Measurements from ENCODE around the gene UGT1A8. TPM values are rescaled to one million over a fixed set of nuclear protein-coding genes. Genes with fewer than 3 reads are reported as not detected.
"Not testable (repeated sequence)": the region's sequence is repeated elsewhere in the genome, so short reads cannot be mapped to it uniquely, and the experiment has no call there.

The UGT1A8 gene
- total RNA-seq (2014; rRNA removed; shearing (Covaris generic)), result 0.22 TPM in 1 of 2 replicates, not detected in the other

- not testable (repeated sequence) for DNase-seq; H3K4me3 ChIP-seq (ENCODE audit: insufficient read depth, low read depth, low read length); H3K36me3 ChIP-seq (replicated peaks; ENCODE audit: control insufficient read depth, insufficient read depth, low read length); H3K27me3 ChIP-seq (ENCODE audit: control insufficient read depth, insufficient read depth, low read length)
Measured at GRCh38 chr2:233617476-233617875, at the start of gene UGT1A8. Gene UGT1A8, plus strand, starts transcription at chr2:233617633. Its CDS starts 75 bp downstream, at chr2:233617708.

GRCh38 chr2:233571001-233571400, 46.4 kb upstream of the UGT1A8 start:
- Histone ChIP-seq H3K36me3 (replicated peaks; ENCODE audit: control insufficient read depth, insufficient read depth, low read length) (no peaks in the 10 kb centered on the region), H3K4me3 (ENCODE audit: insufficient read depth, low read depth, low read length) (no peak overlapping the region), H3K27me3 (ENCODE audit: control insufficient read depth, insufficient read depth, low read length) (no peaks in the 10 kb centered on the region)
- DNase-seq, result no peak

GRCh38 chr2:233571462-233571861, 46.0 kb upstream of the UGT1A8 start:
- H3K36me3 ChIP-seq (replicated peaks; ENCODE audit: control insufficient read depth, insufficient read depth, low read length), result no peaks in the 10 kb centered on the region
- H3K4me3 ChIP-seq (ENCODE audit: insufficient read depth, low read depth, low read length), result no peak overlapping the region
- H3K27me3 ChIP-seq (ENCODE audit: control insufficient read depth, insufficient read depth, low read length), result no peaks in the 10 kb centered on the region
- no peak for DNase-seq

GRCh38 chr2:233572468-233572867, 45.0 kb upstream of the UGT1A8 start:
- no peaks in the 10 kb centered on the region for H3K36me3 ChIP-seq (replicated peaks; ENCODE audit: control insufficient read depth, insufficient read depth, low read length)
- no peaks in the 10 kb centered on the region for H3K27me3 ChIP-seq (ENCODE audit: control insufficient read depth, insufficient read depth, low read length)
- no peak overlapping the region for H3K4me3 ChIP-seq (ENCODE audit: insufficient read depth, low read depth, low read length)
- DNase-seq, result no peak

- H3K4me3 ChIP-seq (ENCODE audit: insufficient read depth, low read depth, low read length); DNase-seq; H3K27me3 ChIP-seq (ENCODE audit: control insufficient read depth, insufficient read depth, low read length); H3K36me3 ChIP-seq (replicated peaks; ENCODE audit: control insufficient read depth, insufficient read depth, low read length): not testable (repeated sequence)
Measured at GRCh38 chr2:233577341-233577740, 40.1 kb upstream of the UGT1A8 start.

GRCh38 chr2:233583217-233583965, 34.0 kb upstream of the UGT1A8 start:
- not testable (repeated sequence) for DNase-seq; H3K27me3 ChIP-seq (ENCODE audit: control insufficient read depth, insufficient read depth, low read length); H3K36me3 ChIP-seq (replicated peaks; ENCODE audit: control insufficient read depth, insufficient read depth, low read length)
- peak overlapping the region; percentile 14; the same call in 1 of the 2 replicates for H3K4me3 ChIP-seq (ENCODE audit: insufficient read depth, low read depth, low read length)

GRCh38 chr2:233584210-233584609, 33.2 kb upstream of the UGT1A8 start:
- no peaks in the 10 kb centered on the region for H3K27me3 ChIP-seq (ENCODE audit: control insufficient read depth, insufficient read depth, low read length)
- H3K4me3 ChIP-seq (ENCODE audit: insufficient read depth, low read depth, low read length), result no peak overlapping the region
- H3K36me3 ChIP-seq (replicated peaks; ENCODE audit: control insufficient read depth, insufficient read depth, low read length), result no peaks in the 10 kb centered on the region
- no peak for DNase-seq

- no peak overlapping the region for H3K4me3 ChIP-seq (ENCODE audit: insufficient read depth, low read depth, low read length)
- no peak for DNase-seq
- H3K27me3 ChIP-seq (ENCODE audit: control insufficient read depth, insufficient read depth, low read length), result no peaks in the 10 kb centered on the region
- no peaks in the 10 kb centered on the region for H3K36me3 ChIP-seq (replicated peaks; ENCODE audit: control insufficient read depth, insufficient read depth, low read length)
Measured at GRCh38 chr2:233588400-233588799, 29.0 kb upstream of the UGT1A8 start.

- H3K36me3 ChIP-seq (replicated peaks; ENCODE audit: control insufficient read depth, insufficient read depth, low read length); DNase-seq; H3K27me3 ChIP-seq (ENCODE audit: control insufficient read depth, insufficient read depth, low read length); H3K4me3 ChIP-seq (ENCODE audit: insufficient read depth, low read depth, low read length): not testable (repeated sequence)
Measured at GRCh38 chr2:233592706-233593105, 24.7 kb upstream of the UGT1A8 start.

GRCh38 chr2:233593201-233593600, 24.2 kb upstream of the UGT1A8 start:
- no peak for DNase-seq
- Histone ChIP-seq H3K4me3 (ENCODE audit: insufficient read depth, low read depth, low read length) (no peak overlapping the region), H3K36me3 (replicated peaks; ENCODE audit: control insufficient read depth, insufficient read depth, low read length) (no peaks in the 10 kb centered on the region), H3K27me3 (ENCODE audit: control insufficient read depth, insufficient read depth, low read length) (no peaks in the 10 kb centered on the region)

- Histone ChIP-seq H3K27me3 (ENCODE audit: control insufficient read depth, insufficient read depth, low read length) (no peaks in the 10 kb centered on the region), H3K36me3 (replicated peaks; ENCODE audit: control insufficient read depth, insufficient read depth, low read length) (no peaks in the 10 kb centered on the region), H3K4me3 (ENCODE audit: insufficient read depth, low read depth, low read length) (no peak overlapping the region)
- no peak for DNase-seq
Measured at GRCh38 chr2:233597522-233597921, 19.9 kb upstream of the UGT1A8 start.

GRCh38 chr2:233598952-233599351, 18.5 kb upstream of the UGT1A8 start:
- H3K36me3 ChIP-seq (replicated peaks; ENCODE audit: control insufficient read depth, insufficient read depth, low read length), result no peaks in the 10 kb centered on the region
- no peak for DNase-seq
- H3K27me3 ChIP-seq (ENCODE audit: control insufficient read depth, insufficient read depth, low read length), result no peaks in the 10 kb centered on the region
- H3K4me3 ChIP-seq (ENCODE audit: insufficient read depth, low read depth, low read length), result no peak overlapping the region

GRCh38 chr2:233600386-233600785, 17.0 kb upstream of the UGT1A8 start:
- no peak for DNase-seq

GRCh38 chr2:233602076-233602475, 15.4 kb upstream of the UGT1A8 start:
- Histone ChIP-seq H3K36me3 (replicated peaks; ENCODE audit: control insufficient read depth, insufficient read depth, low read length) (no peaks in the 10 kb centered on the region), H3K4me3 (ENCODE audit: insufficient read depth, low read depth, low read length) (no peak overlapping the region), H3K27me3 (ENCODE audit: control insufficient read depth, insufficient read depth, low read length) (no peaks in the 10 kb centered on the region)
- no peak for DNase-seq

More at GRCh38 chr2:233600386-233600785, 17.0 kb upstream of the UGT1A8 start:
- Histone ChIP-seq H3K36me3 (replicated peaks; ENCODE audit: control insufficient read depth, insufficient read depth, low read length) (no peaks in the 10 kb centered on the region), H3K4me3 (ENCODE audit: insufficient read depth, low read depth, low read length) (no peak overlapping the region), H3K27me3 (ENCODE audit: control insufficient read depth, insufficient read depth, low read length) (no peaks in the 10 kb centered on the region)

GRCh38 chr2:233603520-233603919, 13.9 kb upstream of the UGT1A8 start:
- no peaks in the 10 kb centered on the region for H3K27me3 ChIP-seq (ENCODE audit: control insufficient read depth, insufficient read depth, low read length)
- no peaks in the 10 kb centered on the region for H3K36me3 ChIP-seq (replicated peaks; ENCODE audit: control insufficient read depth, insufficient read depth, low read length)
- no peak overlapping the region for H3K4me3 ChIP-seq (ENCODE audit: insufficient read depth, low read depth, low read length)
- no peak for DNase-seq
